ENCODE measurements around the gene ATP1A4. TPM values are rescaled to one million over a fixed set of nuclear protein-coding genes. Genes with fewer than 3 reads are reported as not detected.

The ATP1A4 gene
- total RNA-seq, 4 donors from 2014 or later: 0.47 TPM; not detected in 3

DNA sequence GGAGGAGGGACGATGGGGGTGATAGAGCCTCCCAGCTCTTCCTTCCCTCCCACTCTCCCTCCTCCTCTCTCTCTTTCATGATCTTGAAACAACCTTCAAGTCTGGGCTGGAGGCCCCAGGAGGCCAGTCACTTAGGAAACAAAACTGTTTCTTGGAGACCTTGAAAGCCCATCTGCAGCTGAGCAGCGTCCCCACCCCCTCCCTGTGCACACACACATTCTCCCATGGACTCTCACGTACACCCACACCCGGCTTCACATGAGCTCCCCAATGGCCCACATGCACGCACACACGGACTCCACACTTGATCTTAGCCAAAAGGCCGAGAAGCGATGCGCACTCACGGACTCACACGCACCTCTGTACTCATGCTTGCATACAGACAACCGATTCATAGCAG, 39.0 kb upstream of the ATP1A4 start:
- no peaks in the 10 kb centered on the region for H3K36me3 ChIP-seq
- H3K9me3 ChIP-seq: no peaks in the 10 kb centered on the region
- no peak for TF ChIP-seq POLR2AphosphoS5 (IDR thresholded peaks at IDR 0.05)
- no peaks in the 10 kb centered on the region for H3K27me3 ChIP-seq
- H3K27ac ChIP-seq: peak overlapping the region in 2 of 4 donors; percentile 20 to 47
- no peak for ATAC-seq
- H3K4me1 ChIP-seq: peaks cover 0 to 46% (median 13%) of the 10 kb centered on the region in 3 donors
- no peak overlapping the region for H3K4me3 ChIP-seq
- WGBS, 2 donors (ENCODE audit: low coverage in 1 of 2): 69 to 85% methylated on average over 9 of the region's 12 CpGs

- peak overlapping the region in 3 of 4 donors; percentile 86 to 92 (median 91) for H3K27ac ChIP-seq
- WGBS, 2 donors (ENCODE audit: low coverage in 1 of 2): 88% methylated on average over 5 of the region's 8 CpGs; no CpG with 5 or more reads in 1 of the 2 donors
- no peak overlapping the region for H3K4me3 ChIP-seq
- H3K4me1 ChIP-seq: peaks cover 0 to 56% (median 18%) of the 10 kb centered on the region in 3 donors
- TF ChIP-seq POLR2AphosphoS5 (IDR thresholded peaks at IDR 0.05) (no peak), POLR2A (IDR thresholded peaks at IDR 0.05) (no peak), EP300 (IDR thresholded peaks at IDR 0.05) (no peak)
- TF ChIP-seq, protein P1, sequence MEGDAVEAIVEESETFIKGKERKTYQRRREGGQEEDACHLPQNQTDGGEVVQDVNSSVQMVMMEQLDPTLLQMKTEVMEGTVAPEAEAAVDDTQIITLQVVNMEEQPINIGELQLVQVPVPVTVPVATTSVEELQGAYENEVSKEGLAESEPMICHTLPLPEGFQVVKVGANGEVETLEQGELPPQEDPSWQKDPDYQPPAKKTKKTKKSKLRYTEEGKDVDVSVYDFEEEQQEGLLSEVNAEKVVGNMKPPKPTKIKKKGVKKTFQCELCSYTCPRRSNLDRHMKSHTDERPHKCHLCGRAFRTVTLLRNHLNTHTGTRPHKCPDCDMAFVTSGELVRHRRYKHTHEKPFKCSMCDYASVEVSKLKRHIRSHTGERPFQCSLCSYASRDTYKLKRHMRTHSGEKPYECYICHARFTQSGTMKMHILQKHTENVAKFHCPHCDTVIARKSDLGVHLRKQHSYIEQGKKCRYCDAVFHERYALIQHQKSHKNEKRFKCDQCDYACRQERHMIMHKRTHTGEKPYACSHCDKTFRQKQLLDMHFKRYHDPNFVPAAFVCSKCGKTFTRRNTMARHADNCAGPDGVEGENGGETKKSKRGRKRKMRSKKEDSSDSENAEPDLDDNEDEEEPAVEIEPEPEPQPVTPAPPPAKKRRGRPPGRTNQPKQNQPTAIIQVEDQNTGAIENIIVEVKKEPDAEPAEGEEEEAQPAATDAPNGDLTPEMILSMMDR (IDR thresholded peaks at IDR 0.05): no peak
- no peaks in the 10 kb centered on the region for H3K9me3 ChIP-seq
- no peaks in the 10 kb centered on the region for H3K36me3 ChIP-seq
- no peaks in the 10 kb centered on the region for H3K27me3 ChIP-seq
- ATAC-seq: no peak
These were observed 38.0 kb upstream of the ATP1A4 start for GRCh38 chr1:160113407-160113806.

GRCh38 chr1:160114085-160114484, 37.3 kb upstream of the ATP1A4 start:
- ATAC-seq: no peak
- peaks cover 0 to 63% (median 21%) of the 10 kb centered on the region in 3 donors for H3K4me1 ChIP-seq
- H3K9me3 ChIP-seq: no peaks in the 10 kb centered on the region
- TF ChIP-seq POLR2AphosphoS5 (IDR thresholded peaks at IDR 0.05): no peak
- TF ChIP-seq, protein P1 (IDR thresholded peaks at IDR 0.05): no peak
- TF ChIP-seq EP300 (IDR thresholded peaks at IDR 0.05): no peak
- TF ChIP-seq POLR2A (IDR thresholded peaks at IDR 0.05): no peak
- no peaks in the 10 kb centered on the region for H3K27me3 ChIP-seq
- H3K27ac ChIP-seq: peak overlapping the region; percentile 86 to 92 (median 90)
- no peak overlapping the region for H3K4me3 ChIP-seq
- H3K36me3 ChIP-seq: no peaks in the 10 kb centered on the region
- 40 to 50% methylated on average over 2 to 3 of the region's 4 CpGs for WGBS, 2 donors (ENCODE audit: low coverage in 1 of 2)

GRCh38 chr1:160115545-160116282, 35.7 kb upstream of the ATP1A4 start, which contains the start of gene ATP1A2:
Gene ATP1A2, plus strand, starts transcription at chr1:160115759. Its CDS starts 103 bp downstream, at chr1:160115862.
- H3K27ac ChIP-seq: peak within 1 kb of the TSS; percentile 86 to 92 (median 90)
- peak; percentile 54 for ATAC-seq

GRCh38 chr1:160116283-160117147, 34.9 kb upstream of the ATP1A4 start:
- TF ChIP-seq EP300 (IDR thresholded peaks at IDR 0.05): no peak
- TF ChIP-seq POLR2A (IDR thresholded peaks at IDR 0.05): no peak
- TF ChIP-seq, protein P1 (IDR thresholded peaks at IDR 0.05): no peak
- TF ChIP-seq POLR2AphosphoS5 (IDR thresholded peaks at IDR 0.05): peak; percentile 59
- H3K27ac ChIP-seq: peak overlapping the region; percentile 86 to 92 (median 90)
- ATAC-seq: peak; percentile 31
- no peaks in the 10 kb centered on the region for H3K9me3 ChIP-seq
- peaks cover 0 to 10% of the 10 kb centered on the region in 2 donors for H3K36me3 ChIP-seq
- H3K27me3 ChIP-seq: no peaks in the 10 kb centered on the region
- WGBS, 2 donors (ENCODE audit: low coverage in 1 of 2): 11 to 20% methylated on average over 3 to 4 of the region's 12 CpGs
- peaks cover 0 to 87% (median 21%) of the 10 kb centered on the region in 3 donors for H3K4me1 ChIP-seq
- peak overlapping the region; percentile 62 to 82 for H3K4me3 ChIP-seq

More at GRCh38 chr1:160115545-160116282, 35.7 kb upstream of the ATP1A4 start, which contains the start of gene ATP1A2:
- WGBS, 2 donors (ENCODE audit: low coverage in 1 of 2): 16 to 36% methylated on average over 5 of the region's 16 CpGs
- peaks cover 0 to 79% (median 21%) of the 10 kb centered on the region in 3 donors for H3K4me1 ChIP-seq
- peak within 1 kb of the TSS; percentile 62 to 82 for H3K4me3 ChIP-seq
- peaks cover 0 to 2% of the 10 kb centered on the region in 2 donors for H3K36me3 ChIP-seq
- no peaks in the 10 kb centered on the region for H3K27me3 ChIP-seq
- H3K9me3 ChIP-seq: no peaks in the 10 kb centered on the region
- TF ChIP-seq POLR2AphosphoS5 (IDR thresholded peaks at IDR 0.05): peak; percentile 75
- TF ChIP-seq POLR2A (IDR thresholded peaks at IDR 0.05): peak; percentile 61 to 72
- TF ChIP-seq EP300 (IDR thresholded peaks at IDR 0.05): no peak

Measured in gastroesophageal sphincter (tissue), 4 donors.